OCI-LY1 (cell line): ENCODE measurements around the gene RGS17.
"Not testable (repeated sequence)": the region's sequence is repeated elsewhere in the genome, so short reads cannot be mapped to it uniquely, and the experiment has no call there.

Source experiments
- CTCF ChIP-seq: fragments of 200-600 bp; sonication (generic), shearing (Covaris generic); IDR thresholded peaks from 2 replicates; pipeline ENCODE4 v1.5.1; 2017; ENCODE audit warnings: mild to moderate bottlenecking, antibody characterized with exemption, low read length, moderate library complexity, mixed read lengths
- EZH2 ChIP-seq: fragments of 200-600 bp; sonication (generic), shearing (Covaris generic); IDR thresholded peaks from 2 replicates; pipeline ENCODE4 v1.8.0; 2017; ENCODE audit warnings: borderline replicate concordance, mixed run types, mild to moderate bottlenecking, antibody characterized with exemption, low read length, moderate library complexity, mixed read lengths

- not testable (repeated sequence) for TF ChIP-seq CTCF, EZH2
These were observed 164.8 kb downstream of the RGS17 start for GRCh38 chr6:152966168-152966894.
